ENCODE measurements around the gene MDFIC. TPM values are rescaled to one million over a fixed set of nuclear protein-coding genes. Genes with fewer than 3 reads are reported as not detected.
A peak's percentile ranks its signal among the peaks of the same experiment; 100 is the strongest.
"Not testable (repeated sequence)": the region's sequence is repeated elsewhere in the genome, so short reads cannot be mapped to it uniquely, and the experiment has no call there.

MDFIC gene
- 55.1 TPM for polyA plus RNA-seq

- peak within 1 kb of the TSS; percentile 82 to 95 (median 91) for H3K27ac Mint-ChIP-seq
- peaks cover 54 to 66% (median 57%) of the 10 kb centered on the region in 3 donors for H3K4me1 Mint-ChIP-seq
- H3K27me3 Mint-ChIP-seq, result no peaks in the 10 kb centered on the region
- peak within 1 kb of the TSS; percentile 94 to 96 (median 94) for H3K4me3 Mint-ChIP-seq
- H3K36me3 Mint-ChIP-seq, result peaks cover 2% of the 10 kb centered on the region
- no peaks in the 10 kb centered on the region for H3K9me3 Mint-ChIP-seq
These were observed at the start of gene MDFIC for GRCh38 chr7:114922026-114922651. TSS of gene MDFIC (plus strand) at chr7:114922094. CDS start at chr7:114923034, 940 bp downstream.

DNA sequence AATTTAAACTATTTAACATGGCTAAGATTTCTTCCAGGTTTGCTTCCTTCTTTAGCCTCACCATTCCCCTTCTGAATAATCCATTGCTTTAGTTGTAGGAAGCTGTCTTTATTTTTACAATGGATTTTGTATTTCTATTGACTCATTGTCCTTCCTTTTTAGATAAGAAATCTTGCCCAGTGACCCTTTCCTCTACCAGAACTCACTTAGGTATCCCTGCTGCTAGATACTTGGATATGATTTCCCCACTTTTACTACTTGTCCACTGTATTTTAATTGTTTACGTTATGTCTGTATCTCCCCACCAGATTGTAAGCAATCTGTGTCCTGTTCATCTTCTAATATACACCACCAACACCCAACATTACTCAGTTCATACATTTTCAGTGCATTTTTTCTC, 47.7 kb upstream of the MDFIC start:
- Mint-ChIP-seq H3K36me3 (no peaks in the 10 kb centered on the region), H3K4me1 (no peaks in the 10 kb centered on the region), H3K27ac (peak overlapping the region in 1 of 3 donors; percentile 13), H3K4me3 (no peak overlapping the region), H3K27me3 (no peaks in the 10 kb centered on the region), H3K9me3 (peaks cover 0 to 5% (median 2%) of the 10 kb centered on the region in 3 donors)

DNA sequence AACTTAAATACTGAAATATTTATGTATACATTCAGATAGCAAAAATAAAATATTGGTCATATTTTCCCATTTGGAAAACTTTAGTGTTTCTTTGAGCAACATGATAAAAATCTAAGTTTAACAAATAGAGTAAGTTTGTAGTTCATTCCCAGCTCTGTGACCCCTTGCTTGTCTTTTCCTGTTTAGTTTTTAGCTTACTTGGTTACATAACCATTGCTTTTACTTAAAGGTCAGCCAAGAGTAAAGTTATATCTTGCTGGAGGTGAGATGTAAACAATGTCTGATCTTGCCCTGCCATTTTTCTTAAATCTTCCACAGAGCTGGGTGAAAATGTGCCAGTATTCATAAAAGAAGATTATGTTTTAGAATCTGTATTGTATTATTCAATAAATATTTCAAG, 46.7 kb upstream of the MDFIC start:
- Mint-ChIP-seq H3K4me1 (no peaks in the 10 kb centered on the region), H3K4me3 (no peak overlapping the region), H3K27ac (no peak overlapping the region), H3K9me3 (peaks cover 2 to 9% (median 4%) of the 10 kb centered on the region in 3 donors), H3K27me3 (no peaks in the 10 kb centered on the region), H3K36me3 (no peaks in the 10 kb centered on the region)

GRCh38 chr7:114879554-114879953, 42.3 kb upstream of the MDFIC start:
- no peaks in the 10 kb centered on the region for H3K4me1 Mint-ChIP-seq
- H3K27ac Mint-ChIP-seq, result no peak overlapping the region
- peaks cover 3% of the 10 kb centered on the region for H3K36me3 Mint-ChIP-seq
- H3K27me3 Mint-ChIP-seq, result no peaks in the 10 kb centered on the region
- H3K9me3 Mint-ChIP-seq, result peaks cover 8 to 14% (median 11%) of the 10 kb centered on the region in 3 donors
- H3K4me3 Mint-ChIP-seq, result no peak overlapping the region

DNA sequence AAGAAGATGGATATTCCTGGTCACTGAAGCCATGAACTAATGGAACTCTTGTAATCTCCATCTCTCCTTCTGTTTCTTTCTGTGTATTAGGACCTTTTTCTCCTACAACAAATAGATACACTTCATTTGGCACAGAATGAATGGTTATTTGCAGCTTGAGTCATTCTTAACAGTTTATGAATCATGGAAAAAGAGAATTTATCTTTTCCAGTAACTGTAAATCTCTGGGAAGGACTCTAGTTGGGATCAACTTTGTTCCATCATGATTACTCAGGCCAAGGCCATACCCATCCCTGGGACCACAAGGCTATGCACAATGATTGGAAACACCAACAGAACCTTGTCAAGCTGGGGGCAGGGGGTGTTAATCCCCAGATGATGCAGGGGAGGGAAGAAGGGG, 36.1 kb upstream of the MDFIC start:
- Mint-ChIP-seq H3K27ac (no peak overlapping the region), H3K4me3 (no peak overlapping the region)

GRCh38 chr7:114886241-114886640, 35.7 kb upstream of the MDFIC start:
- Mint-ChIP-seq H3K27me3 (no peaks in the 10 kb centered on the region), H3K36me3 (no peaks in the 10 kb centered on the region)

More for the DNA sequence above, 36.1 kb upstream of the MDFIC start:
- Mint-ChIP-seq H3K9me3 (peaks cover 0 to 5% (median 2%) of the 10 kb centered on the region in 3 donors), H3K4me1 (no peaks in the 10 kb centered on the region), H3K36me3 (no peaks in the 10 kb centered on the region), H3K27me3 (no peaks in the 10 kb centered on the region)

DNA sequence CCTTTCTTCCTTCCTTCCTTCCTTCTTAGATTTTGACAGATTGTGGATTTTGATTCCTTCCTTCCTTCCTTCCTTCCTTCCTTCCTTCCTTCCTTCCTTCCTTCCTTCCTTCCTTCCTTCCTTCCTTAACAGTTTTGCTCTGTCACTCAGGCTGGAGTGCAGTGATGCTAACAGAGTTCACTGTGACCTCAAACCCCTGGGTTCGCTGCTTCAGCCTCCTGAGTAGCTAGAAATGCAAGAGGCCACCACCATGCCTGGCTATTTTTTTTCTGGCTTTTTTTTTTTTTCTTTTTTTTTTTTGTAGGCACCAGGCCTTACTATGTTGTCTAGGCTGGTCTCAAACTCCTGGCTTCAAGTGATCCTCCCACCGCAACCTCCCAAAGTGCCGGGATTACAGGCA, 32.8 kb upstream of the MDFIC start:
- not testable (repeated sequence) for H3K9me3 Mint-ChIP-seq, H3K4me1 Mint-ChIP-seq, H3K27me3 Mint-ChIP-seq, H3K4me3 Mint-ChIP-seq, H3K36me3 Mint-ChIP-seq
- H3K27ac Mint-ChIP-seq, result peak overlapping the region in 1 of 3 donors; percentile 41

More at GRCh38 chr7:114886241-114886640, 35.7 kb upstream of the MDFIC start:
- Mint-ChIP-seq H3K9me3 (peaks cover 0 to 3% (median 2%) of the 10 kb centered on the region in 3 donors), H3K27ac (no peak overlapping the region), H3K4me3 (no peak overlapping the region), H3K4me1 (no peaks in the 10 kb centered on the region)

- no peaks in the 10 kb centered on the region for H3K4me1 Mint-ChIP-seq
- peak overlapping the region in 1 of 3 donors; percentile 41 for H3K27ac Mint-ChIP-seq
- H3K27me3 Mint-ChIP-seq, result no peaks in the 10 kb centered on the region
- no peaks in the 10 kb centered on the region for H3K36me3 Mint-ChIP-seq
- no peak overlapping the region for H3K4me3 Mint-ChIP-seq
- peaks cover 0 to 3% (median 2%) of the 10 kb centered on the region in 3 donors for H3K9me3 Mint-ChIP-seq
These were observed 32.1 kb upstream of the MDFIC start for GRCh38 chr7:114889646-114890285.

DNA sequence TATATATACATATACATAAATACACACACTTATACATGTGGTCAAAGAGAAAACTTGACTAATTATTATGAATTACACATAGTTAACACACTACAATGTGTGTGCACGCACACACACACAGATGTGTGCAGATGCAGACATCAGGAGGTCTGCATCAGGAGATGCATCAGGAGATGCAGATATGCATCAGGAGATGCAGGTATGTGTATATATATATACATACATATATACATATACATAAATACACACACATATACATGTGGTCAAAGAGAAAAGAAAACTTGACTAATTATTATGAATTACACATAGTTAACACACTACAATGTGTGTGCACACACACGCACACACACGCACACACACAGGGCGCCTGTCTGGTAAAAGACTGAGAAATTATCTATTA, 31.3 kb upstream of the MDFIC start:
- peaks cover 0 to 3% (median 2%) of the 10 kb centered on the region in 3 donors for H3K9me3 Mint-ChIP-seq
- peaks cover 1% of the 10 kb centered on the region for H3K27me3 Mint-ChIP-seq
- no peak overlapping the region for H3K4me3 Mint-ChIP-seq
- no peak overlapping the region for H3K27ac Mint-ChIP-seq
- peaks cover 3% of the 10 kb centered on the region for H3K36me3 Mint-ChIP-seq
- no peaks in the 10 kb centered on the region for H3K4me1 Mint-ChIP-seq

GRCh38 chr7:114900127-114900526, 21.8 kb upstream of the MDFIC start:
- Mint-ChIP-seq H3K36me3 (peaks cover 5% of the 10 kb centered on the region), H3K4me3 (no peak overlapping the region)

GRCh38 chr7:114901771-114902170, 20.1 kb upstream of the MDFIC start:
- H3K4me3 Mint-ChIP-seq, result no peak overlapping the region
- H3K9me3 Mint-ChIP-seq, result no peaks in the 10 kb centered on the region
- H3K4me1 Mint-ChIP-seq, result no peaks in the 10 kb centered on the region
- peaks cover 2% of the 10 kb centered on the region for H3K36me3 Mint-ChIP-seq
- H3K27ac Mint-ChIP-seq, result no peak overlapping the region
- no peaks in the 10 kb centered on the region for H3K27me3 Mint-ChIP-seq

More at GRCh38 chr7:114900127-114900526, 21.8 kb upstream of the MDFIC start:
- Mint-ChIP-seq H3K4me1 (no peaks in the 10 kb centered on the region), H3K27me3 (no peaks in the 10 kb centered on the region), H3K9me3 (no peaks in the 10 kb centered on the region), H3K27ac (no peak overlapping the region)

GRCh38 chr7:114903131-114903530, 18.8 kb upstream of the MDFIC start:
- peaks cover 2% of the 10 kb centered on the region for H3K36me3 Mint-ChIP-seq
- no peak overlapping the region for H3K27ac Mint-ChIP-seq
- H3K9me3 Mint-ChIP-seq, result peaks cover 0 to 2% (median 0%) of the 10 kb centered on the region in 3 donors
- no peaks in the 10 kb centered on the region for H3K4me1 Mint-ChIP-seq
- no peak overlapping the region for H3K4me3 Mint-ChIP-seq
- H3K27me3 Mint-ChIP-seq, result no peaks in the 10 kb centered on the region

DNA sequence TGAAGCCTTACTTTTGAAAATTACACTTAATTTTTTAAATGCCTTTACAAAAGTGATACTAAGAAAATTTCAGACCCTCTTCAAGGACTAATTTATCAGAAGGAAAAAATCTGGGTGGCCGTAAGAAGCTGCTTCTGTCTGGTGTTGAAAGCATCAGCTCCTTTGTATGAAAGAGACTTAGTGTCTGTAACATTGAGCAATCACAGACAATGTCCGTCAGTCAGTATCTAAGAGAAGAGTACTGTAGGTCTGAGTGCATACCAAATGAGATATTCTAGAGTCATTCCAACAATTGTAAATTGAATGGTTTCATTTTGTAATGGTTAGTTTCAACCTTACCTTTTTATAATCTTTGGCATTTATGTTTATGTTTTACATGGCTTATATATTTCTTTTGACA, 11.1 kb upstream of the MDFIC start:
- Mint-ChIP-seq H3K27me3 (no peaks in the 10 kb centered on the region), H3K4me3 (no peak overlapping the region), H3K9me3 (peaks cover 0 to 5% (median 0%) of the 10 kb centered on the region in 3 donors), H3K27ac (no peak overlapping the region), H3K4me1 (peaks cover 0 to 2% (median 2%) of the 10 kb centered on the region in 3 donors), H3K36me3 (peaks cover 3% of the 10 kb centered on the region)

GRCh38 chr7:114911411-114911810, 10.5 kb upstream of the MDFIC start:
- H3K36me3 Mint-ChIP-seq, result peaks cover 3% of the 10 kb centered on the region
- H3K4me1 Mint-ChIP-seq, result peaks cover 2 to 9% (median 5%) of the 10 kb centered on the region in 3 donors
- no peak overlapping the region for H3K4me3 Mint-ChIP-seq
- H3K27me3 Mint-ChIP-seq, result no peaks in the 10 kb centered on the region
- H3K9me3 Mint-ChIP-seq, result peaks cover 0 to 5% (median 0%) of the 10 kb centered on the region in 3 donors
- no peak overlapping the region for H3K27ac Mint-ChIP-seq

DNA sequence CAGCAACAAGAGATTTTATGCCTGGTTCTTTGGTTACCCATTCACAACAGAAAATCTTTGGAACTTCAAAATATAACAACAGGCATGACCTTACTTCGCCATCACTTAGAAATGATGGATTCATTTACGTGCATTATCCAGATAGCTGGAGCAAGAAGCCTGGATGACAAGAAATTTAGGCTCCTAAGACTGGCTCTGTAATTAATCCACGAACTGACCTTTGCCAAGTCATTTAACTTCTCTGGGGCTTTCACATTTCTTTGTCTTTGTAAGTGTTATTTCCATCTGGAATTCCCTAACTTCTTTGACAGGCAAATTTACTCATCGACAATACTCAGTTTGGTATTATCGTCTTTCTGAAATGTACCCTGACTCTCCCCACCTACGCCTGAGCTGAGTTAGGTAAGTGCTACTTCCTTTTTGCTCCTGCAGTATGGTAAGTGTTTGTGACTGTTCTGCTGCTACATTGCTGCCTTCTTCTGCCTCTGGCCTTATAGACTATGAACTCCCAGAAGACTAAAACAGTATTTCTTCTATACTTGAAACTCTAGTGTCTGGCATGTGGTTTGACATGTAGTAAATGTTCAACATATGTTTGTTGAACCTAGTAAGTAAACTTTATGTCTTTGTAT, 5.5 kb upstream of the MDFIC start:
- Mint-ChIP-seq H3K27ac (peak overlapping the region; percentile 34 to 94 (median 60)), H3K36me3 (no peaks in the 10 kb centered on the region), H3K9me3 (no peaks in the 10 kb centered on the region), H3K27me3 (no peaks in the 10 kb centered on the region), H3K4me3 (peak overlapping the region; percentile 5 to 86 (median 68)), H3K4me1 (peaks cover 39 to 45% (median 39%) of the 10 kb centered on the region in 3 donors)
